GM23338 (cell line): ENCODE results near the gene IRX5.

Experiments used
- CREB1 ChIP-seq: fragments of 250-450 bp; sonication (Bioruptor Pico); IDR thresholded peaks from 2 replicates; pipeline ENCODE4 v1.5.0; 2020; ENCODE audit warnings: low read depth, mild to moderate bottlenecking, moderate library complexity
- EZH2 ChIP-seq: fragments of 200-600 bp; sonication (generic); IDR thresholded peaks from one replicate; pipeline ENCODE4 v1.8.0; 2017; ENCODE audit warnings: antibody characterized with exemption, mild to moderate bottlenecking, low read depth; ENCODE audit not compliant: unreplicated experiment
- EZH2phosphoT487 ChIP-seq: fragments of 200-600 bp; sonication (generic); IDR thresholded peaks from one replicate; pipeline ENCODE4 v1.8.1; 2018; ENCODE audit warnings: antibody characterized with exemption; ENCODE audit not compliant: unreplicated experiment
- TF ChIP-seq, protein P1 (sequence below), 2 experiments: fragments of 200-600 bp in 1 of 2; sonication (generic) in 1 of 2; conservative IDR thresholded peaks; 2 replicates each; pipeline versions ENCODE4 v1.5.1 to v1.6.1; 2016 to 2017; ENCODE audit warnings: antibody characterized with exemption in 2 of 2, low read depth in 2 of 2, mild to moderate bottlenecking in 2 of 2, moderate library complexity in 1 of 2

DNA sequence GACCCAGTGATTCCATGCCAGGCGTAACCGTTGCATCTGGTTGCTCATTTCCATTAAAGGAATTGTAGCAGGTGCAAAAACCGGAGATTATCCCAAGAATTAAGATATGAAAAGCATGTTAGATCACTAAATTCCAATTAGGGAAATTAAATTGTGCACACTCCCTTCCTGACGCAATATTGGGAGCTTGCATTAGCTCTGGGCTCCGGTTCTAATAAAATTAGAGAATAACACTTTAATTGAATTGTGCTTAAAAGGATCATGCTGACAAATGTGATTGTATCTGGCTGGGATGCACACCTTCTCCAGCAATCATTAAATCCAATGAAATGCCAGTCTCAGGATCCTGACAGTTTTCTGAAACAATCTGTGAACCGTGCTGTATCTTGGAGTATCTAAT, 38.1 kb downstream of the IRX5 start:
- TF ChIP-seq, protein P1, sequence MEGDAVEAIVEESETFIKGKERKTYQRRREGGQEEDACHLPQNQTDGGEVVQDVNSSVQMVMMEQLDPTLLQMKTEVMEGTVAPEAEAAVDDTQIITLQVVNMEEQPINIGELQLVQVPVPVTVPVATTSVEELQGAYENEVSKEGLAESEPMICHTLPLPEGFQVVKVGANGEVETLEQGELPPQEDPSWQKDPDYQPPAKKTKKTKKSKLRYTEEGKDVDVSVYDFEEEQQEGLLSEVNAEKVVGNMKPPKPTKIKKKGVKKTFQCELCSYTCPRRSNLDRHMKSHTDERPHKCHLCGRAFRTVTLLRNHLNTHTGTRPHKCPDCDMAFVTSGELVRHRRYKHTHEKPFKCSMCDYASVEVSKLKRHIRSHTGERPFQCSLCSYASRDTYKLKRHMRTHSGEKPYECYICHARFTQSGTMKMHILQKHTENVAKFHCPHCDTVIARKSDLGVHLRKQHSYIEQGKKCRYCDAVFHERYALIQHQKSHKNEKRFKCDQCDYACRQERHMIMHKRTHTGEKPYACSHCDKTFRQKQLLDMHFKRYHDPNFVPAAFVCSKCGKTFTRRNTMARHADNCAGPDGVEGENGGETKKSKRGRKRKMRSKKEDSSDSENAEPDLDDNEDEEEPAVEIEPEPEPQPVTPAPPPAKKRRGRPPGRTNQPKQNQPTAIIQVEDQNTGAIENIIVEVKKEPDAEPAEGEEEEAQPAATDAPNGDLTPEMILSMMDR (conservative IDR thresholded peaks at IDR 0.05; ENCODE audit: low read depth in 2 of 2) = no peak
- TF ChIP-seq CREB1 (CRISPR knock-in tag) = no peak
- TF ChIP-seq EZH2phosphoT487 = no peak
- no peak for TF ChIP-seq EZH2
